Left kidney (tissue), 2 donors: ENCODE measurements around the gene MUS81. TPM values are rescaled to one million over a fixed set of nuclear protein-coding genes. Genes with fewer than 3 reads are reported as not detected.

ENCODE experiments used
- DNase-seq: peaks from one replicate; pipeline ENCODE4 v3.0.0-alpha.2; 2013
- polyA plus RNA-seq: library from polyadenylated mRNA; unstranded; fragments of 120-200 nt; gene quantifications from one replicate; pipeline ENCODE4 v1.2.1, GENCODE V29; 2013; ENCODE audit not compliant: insufficient read length

Gene MUS81
- polyA plus RNA-seq, 1 donor, result 48.3 TPM

DNA sequence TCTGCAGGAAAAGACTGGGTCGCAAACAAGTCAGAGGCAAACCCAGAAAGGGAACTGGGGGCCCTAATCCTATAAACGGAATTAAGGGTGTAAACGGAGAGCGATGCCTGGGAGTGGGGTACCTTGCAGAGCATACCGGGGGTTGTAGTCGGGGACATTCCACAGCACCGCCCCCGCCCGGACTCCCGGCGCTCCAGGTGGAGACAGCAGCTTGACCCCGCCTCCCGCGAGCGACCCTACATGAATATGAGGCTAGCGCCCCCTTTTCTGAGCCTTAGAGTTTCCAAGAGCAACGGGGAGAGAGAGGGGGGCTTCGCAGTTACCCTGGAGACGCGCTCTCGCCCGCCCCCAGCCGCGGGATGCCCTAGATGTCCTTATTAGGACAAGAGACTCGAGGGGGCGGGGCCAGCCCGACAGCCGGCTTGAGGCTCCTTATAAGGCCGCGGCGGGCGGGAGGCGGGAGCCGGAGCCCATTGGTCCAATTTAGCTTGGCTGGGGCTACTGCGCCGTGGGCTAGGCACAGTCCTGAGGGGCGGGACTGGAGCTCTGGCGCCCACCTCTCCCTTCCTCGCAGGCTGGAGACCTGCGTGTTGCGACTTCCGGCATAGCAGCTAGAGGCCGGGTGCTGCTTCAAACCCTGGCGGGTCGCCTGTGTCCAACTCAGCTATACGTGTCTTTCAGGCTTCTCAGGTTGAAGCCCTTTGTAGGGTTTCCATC is 980 bp upstream of the MUS81 start:
- DNase-seq, result peak; percentile 99

GRCh38 chr11:65859812-65860277 is 388 bp upstream of the MUS81 start:
- no peak for DNase-seq

- DNase-seq, result no peak
Measured at GRCh38 chr11:65861165-65861505, 902 bp downstream of the MUS81 start.

DNA sequence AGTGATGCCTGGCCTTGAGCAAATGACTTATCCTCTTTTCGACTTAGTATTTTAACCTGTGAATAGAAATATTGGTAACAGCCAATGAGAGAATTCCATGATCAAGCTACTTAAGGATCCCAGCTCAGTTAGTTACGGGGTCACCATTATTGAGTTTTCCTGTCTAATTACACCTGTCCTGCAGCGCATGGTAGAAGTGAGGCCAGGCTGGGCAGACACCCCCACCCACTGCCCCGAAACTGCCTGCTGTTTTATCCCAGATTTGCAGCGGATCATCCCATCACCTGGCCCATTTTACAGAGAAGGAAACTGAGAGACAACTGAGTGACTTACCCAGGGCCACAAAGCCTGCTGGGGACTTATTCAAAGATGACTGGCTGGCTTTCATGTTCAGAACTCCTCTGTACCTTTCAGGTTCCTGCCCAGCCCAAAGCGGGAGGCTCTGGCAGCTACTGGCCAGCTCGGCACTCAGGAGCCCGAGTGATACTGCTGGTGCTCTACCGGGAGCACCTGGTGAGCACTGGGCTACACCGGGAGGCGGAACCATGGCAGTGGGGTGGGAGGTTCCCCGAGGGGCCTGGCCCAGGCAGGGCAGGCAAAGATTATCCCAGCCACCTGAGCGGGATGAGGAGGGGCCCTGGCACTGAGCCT is 1.4 kb downstream of the MUS81 start:
- no peak for DNase-seq

- DNase-seq, result no peak
Measured at GRCh38 chr11:65862191-65862735, 2.0 kb downstream of the MUS81 start.

GRCh38 chr11:65862941-65863888 is 3.0 kb downstream of the MUS81 start:
- DNase-seq, result no peak

- DNase-seq, result no peak
Measured at GRCh38 chr11:65863889-65864705, 3.9 kb downstream of the MUS81 start.

DNA sequence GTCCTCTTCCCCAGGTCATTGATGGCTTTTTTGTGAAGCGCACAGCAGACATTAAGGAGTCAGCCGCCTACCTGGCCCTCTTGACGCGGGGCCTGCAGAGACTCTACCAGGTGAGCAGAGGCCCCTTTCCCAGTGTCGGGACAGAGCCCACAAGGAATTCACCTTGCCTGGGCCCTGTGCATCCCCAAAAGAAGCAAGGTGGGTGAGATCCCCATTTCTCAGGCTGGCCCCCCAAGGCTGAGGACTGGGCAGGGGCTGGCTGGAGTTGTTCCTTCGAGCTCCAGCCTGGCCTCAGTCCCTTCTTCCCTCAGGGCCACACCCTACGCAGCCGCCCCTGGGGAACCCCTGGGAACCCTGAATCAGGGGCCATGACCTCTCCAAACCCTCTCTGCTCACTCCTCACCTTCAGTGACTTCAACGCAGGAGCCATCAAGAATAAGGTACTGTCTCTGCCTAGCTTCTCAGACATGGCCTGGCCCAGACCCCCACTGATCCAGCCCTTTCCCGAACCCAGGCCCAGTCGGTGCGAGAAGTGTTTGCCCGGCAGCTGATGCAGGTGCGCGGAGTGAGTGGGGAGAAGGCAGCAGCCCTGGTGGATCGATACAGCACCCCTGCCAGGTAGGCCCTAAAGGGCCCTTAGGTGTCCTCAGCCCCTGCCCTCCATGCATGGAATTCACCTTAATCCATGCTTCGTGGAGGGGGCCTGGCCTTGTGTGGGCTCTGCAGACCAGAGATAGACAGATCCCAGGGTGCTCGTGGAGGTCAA is 4.7 kb downstream of the MUS81 start:
- DNase-seq, result no peak

GRCh38 chr11:65865550-65866172 is 5.4 kb downstream of the MUS81 start:
- no peak for DNase-seq

GRCh38 chr11:65866509-65867283 is 6.5 kb downstream of the MUS81 start:
- no peak for DNase-seq

GRCh38 chr11:65867284-65868071 is 7.2 kb downstream of the MUS81 start:
- no peak for DNase-seq

DNA sequence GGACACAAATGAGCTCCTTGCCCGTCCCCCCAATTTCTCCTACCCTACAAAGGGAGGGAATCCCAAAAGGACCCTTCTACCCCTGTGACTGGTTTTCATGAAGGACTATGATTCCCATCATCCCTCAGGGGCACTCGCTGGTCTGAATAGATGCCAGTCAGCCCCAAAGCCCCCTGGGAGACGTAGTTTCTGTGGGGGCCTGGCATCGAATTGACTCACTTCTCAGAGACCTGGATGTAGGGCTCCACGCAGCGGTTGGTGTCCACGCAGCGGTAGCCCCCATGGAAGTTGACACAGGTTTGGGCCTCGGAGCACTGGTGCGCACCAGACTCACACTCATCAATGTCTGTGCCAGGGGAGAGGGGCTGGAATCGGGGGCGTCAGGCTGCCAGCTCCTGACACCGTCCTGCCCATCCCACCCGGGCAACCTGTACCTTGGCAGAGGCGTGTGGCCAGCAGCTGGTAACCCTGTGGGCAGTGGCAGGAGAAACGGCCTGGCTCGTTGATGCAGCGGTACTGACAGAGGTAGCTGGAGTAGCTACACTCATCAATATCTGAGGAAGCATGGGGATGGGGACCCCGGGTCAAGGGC is 7.9 kb downstream of the MUS81 start:
- no peak for DNase-seq

GRCh38 chr11:65868907-65869306 is 8.7 kb downstream of the MUS81 start:
- DNase-seq, result no peak

- DNase-seq, result no peak
Measured at GRCh38 chr11:65869643-65870306, 9.5 kb downstream of the MUS81 start.

DNA sequence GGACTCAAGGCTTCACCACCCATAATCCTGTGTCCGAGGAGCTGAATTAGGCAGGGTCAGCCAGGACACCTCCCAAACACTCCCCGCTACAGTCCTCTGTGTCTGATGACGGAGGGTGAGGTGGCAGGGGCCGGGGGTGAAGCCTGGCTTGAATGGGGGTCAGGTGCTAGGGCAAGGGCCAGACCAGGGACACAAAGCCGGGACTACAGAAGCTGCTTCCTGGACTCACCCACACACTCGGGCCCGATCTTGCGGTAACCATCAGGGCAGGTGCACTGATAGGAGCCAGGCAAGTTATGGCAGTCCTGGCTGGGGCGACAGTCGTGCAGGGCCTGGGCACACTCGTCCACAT is 10.1 kb downstream of the MUS81 start:
- no peak for DNase-seq

DNA sequence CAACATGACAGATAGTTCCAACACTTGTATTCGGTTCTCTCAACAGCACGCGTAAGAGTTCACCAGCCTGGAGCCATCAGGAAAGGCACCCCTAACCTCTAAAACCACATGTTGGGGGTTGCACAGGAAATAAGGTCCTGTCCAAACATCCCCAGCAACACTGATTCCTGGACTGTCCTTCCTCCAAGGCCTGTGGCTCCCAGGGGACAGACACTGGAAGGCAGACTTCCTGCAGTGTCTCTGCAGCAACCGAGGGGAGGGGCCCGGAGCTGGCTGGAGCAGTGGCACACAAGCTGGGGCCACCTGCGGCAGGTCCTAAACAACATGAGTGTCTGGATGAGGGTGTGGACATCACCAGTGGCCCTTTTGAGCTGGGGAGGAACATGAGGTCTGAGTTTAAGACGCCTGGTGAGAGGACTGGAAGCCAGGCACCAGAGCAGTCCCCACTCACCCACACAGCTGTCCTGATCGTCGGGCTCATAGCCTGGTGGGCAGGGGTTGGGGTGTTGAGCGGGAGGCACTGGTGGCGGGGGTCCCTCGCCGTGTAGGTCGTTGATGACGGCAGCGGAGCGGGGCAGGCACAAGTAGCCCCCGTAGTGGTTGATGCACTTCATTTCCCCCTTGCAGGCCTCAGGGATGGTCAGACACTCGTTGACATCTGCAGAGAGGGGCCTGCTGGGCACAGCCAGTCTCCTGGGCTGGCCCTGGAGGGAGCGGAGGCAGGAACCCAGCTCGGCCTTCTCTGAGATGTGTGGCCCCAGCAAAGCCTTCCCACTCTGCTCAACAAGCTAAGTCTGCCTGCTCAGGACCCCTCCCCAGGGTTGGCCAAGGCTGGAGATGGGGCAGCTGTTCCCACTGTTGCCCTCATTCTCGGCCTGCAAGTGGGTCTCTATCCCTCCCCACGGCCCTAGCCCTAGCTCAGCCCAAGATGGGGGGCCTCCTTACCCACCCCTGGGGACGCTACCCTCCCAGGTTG is 10.8 kb downstream of the MUS81 start:
- no peak for DNase-seq
